ENCODE data around the gene PRKAG2.

DNA sequence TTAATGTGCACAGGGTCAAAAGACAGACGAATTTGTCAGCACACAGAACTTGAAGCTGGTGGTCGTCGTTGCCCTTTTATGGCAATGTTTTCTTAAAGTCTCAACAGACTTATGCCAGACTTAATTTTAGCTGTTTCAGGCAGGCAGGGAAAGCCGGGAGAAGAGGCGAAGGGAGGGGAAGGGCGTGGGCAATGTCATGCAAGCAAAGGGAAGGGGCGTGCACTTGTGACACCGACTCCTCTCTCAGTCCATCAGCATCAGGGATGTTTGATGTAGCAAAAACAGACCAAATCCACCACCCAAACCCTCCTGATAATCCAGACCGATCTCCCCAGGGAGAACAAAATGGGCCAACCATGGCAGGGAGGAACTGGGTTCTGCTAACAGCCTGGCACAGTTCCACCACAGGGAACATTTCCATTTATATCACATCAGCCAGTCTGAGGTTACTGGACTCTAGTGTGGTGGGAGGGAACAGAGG lies 239.1 kb downstream of the PRKAG2 start:
- no peak for TF ChIP-seq CTCF (conservative IDR thresholded peaks at IDR 0.05; ENCODE audit: low read length)
- TF ChIP-seq EZH2phosphoT487 (IDR thresholded peaks at IDR 0.05; ENCODE audit: borderline replicate concordance), result no peak
